ENCODE results near the gene PI4K2B. TPM values are rescaled to one million over a fixed set of nuclear protein-coding genes. Genes with fewer than 3 reads are reported as not detected.
"Not testable (repeated sequence)": the region's sequence is repeated elsewhere in the genome, so short reads cannot be mapped to it uniquely, and the experiment has no call there.

The PI4K2B gene
- total RNA-seq, 1 experiment from 2014 or later, result 13.3 TPM

GRCh38 chr4:25235401-25235800 is 1.6 kb downstream of the PI4K2B start:
- Histone ChIP-seq H3K9ac (ENCODE audit: low read length) (peak overlapping the region; percentile 83), H3K4me3 (ENCODE audit: low read length) (peak overlapping the region; percentile 88), H3K9me3 (ENCODE audit: low read length) (0 out of 2 replicates have a peak, but pooled peaks cover 2% of the 10 kb centered on the region), H3K27me3 (ENCODE audit: low read length) (no peaks in the 10 kb centered on the region), H3K4me1 (ENCODE audit: insufficient read depth, low read length) (no peaks in the 10 kb centered on the region), H3K36me3 (ENCODE audit: low read depth, low read length) (0 out of 2 replicates have a peak, but pooled peaks cover 5% of the 10 kb centered on the region), H4K20me1 (ENCODE audit: low read length) (no peaks in the 10 kb centered on the region), H3K79me2 (ENCODE audit: low read length) (peaks cover 36% of the 10 kb centered on the region), H2AFZ (ENCODE audit: low read length) (peak overlapping the region; percentile 89), H3K27ac (ENCODE audit: low read length) (no peak overlapping the region), H3K9me2 (replicated peaks; ENCODE audit: low read length) (no peaks in the 10 kb centered on the region), H3K4me2 (ENCODE audit: low read length) (peak overlapping the region; percentile 87), H3F3A (ENCODE audit: low read length, unreplicated experiment) (no peaks in the 10 kb centered on the region)
- POLR2A ChIA-PET (ENCODE audit: unreplicated experiment), result no interaction called here
- TF ChIP-seq, protein P1, sequence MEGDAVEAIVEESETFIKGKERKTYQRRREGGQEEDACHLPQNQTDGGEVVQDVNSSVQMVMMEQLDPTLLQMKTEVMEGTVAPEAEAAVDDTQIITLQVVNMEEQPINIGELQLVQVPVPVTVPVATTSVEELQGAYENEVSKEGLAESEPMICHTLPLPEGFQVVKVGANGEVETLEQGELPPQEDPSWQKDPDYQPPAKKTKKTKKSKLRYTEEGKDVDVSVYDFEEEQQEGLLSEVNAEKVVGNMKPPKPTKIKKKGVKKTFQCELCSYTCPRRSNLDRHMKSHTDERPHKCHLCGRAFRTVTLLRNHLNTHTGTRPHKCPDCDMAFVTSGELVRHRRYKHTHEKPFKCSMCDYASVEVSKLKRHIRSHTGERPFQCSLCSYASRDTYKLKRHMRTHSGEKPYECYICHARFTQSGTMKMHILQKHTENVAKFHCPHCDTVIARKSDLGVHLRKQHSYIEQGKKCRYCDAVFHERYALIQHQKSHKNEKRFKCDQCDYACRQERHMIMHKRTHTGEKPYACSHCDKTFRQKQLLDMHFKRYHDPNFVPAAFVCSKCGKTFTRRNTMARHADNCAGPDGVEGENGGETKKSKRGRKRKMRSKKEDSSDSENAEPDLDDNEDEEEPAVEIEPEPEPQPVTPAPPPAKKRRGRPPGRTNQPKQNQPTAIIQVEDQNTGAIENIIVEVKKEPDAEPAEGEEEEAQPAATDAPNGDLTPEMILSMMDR (conservative IDR thresholded peaks at IDR 0.05; ENCODE audit: low read depth, low read length), result no peak
- TF ChIP-seq EZH2phosphoT487 (IDR thresholded peaks at IDR 0.05; ENCODE audit: borderline replicate concordance, low read length) (no peak), EZH2 (IDR thresholded peaks at IDR 0.05; ENCODE audit: low read length, unreplicated experiment) (no peak)
- no TSS peak for BruUV-seq (replicated peaks)
- no peak for DNase-seq
- CTCF ChIA-PET, result interaction anchor here (0.7 to 2.0 kb wide), 3 partner anchors 22 to 132 kb away, joined by 3 to 7 read pairs (median 3); partner anchors contain the start of gene ZCCHC4
- no peak for ATAC-seq
- intact Hi-C loops (cut with micrococcal nuclease), result loop anchor here (1.0 kb wide), 1 partner anchor 132 kb away; no protein-coding TSS in a partner anchor

GRCh38 chr4:25236030-25236429 is 2.2 kb downstream of the PI4K2B start:
- H3K9me2 ChIP-seq (replicated peaks; ENCODE audit: low read length); H3K4me1 ChIP-seq (ENCODE audit: insufficient read depth, low read length); BruUV-seq (replicated peaks); ATAC-seq; DNase-seq; POLR2A ChIA-PET (ENCODE audit: unreplicated experiment); H3K9ac ChIP-seq (ENCODE audit: low read length); H3F3A ChIP-seq (ENCODE audit: low read length, unreplicated experiment); H3K27me3 ChIP-seq (ENCODE audit: low read length); intact Hi-C loops (cut with micrococcal nuclease); H4K20me1 ChIP-seq (ENCODE audit: low read length); H2AFZ ChIP-seq (ENCODE audit: low read length); H3K27ac ChIP-seq (ENCODE audit: low read length); H3K9me3 ChIP-seq (ENCODE audit: low read length); H3K36me3 ChIP-seq (ENCODE audit: low read depth, low read length): not testable (repeated sequence)
- CTCF ChIA-PET, result interaction anchor here (0.7 to 2.0 kb wide), 3 partner anchors 21 to 131 kb away, joined by 3 to 7 read pairs (median 3); partner anchors contain the start of gene ZCCHC4
- peaks cover 36% of the 10 kb centered on the region for H3K79me2 ChIP-seq (ENCODE audit: low read length)
- H3K4me3 ChIP-seq (ENCODE audit: low read length), result peak overlapping the region; percentile 88
- peak overlapping the region; percentile 87 for H3K4me2 ChIP-seq (ENCODE audit: low read length)

GRCh38 chr4:25236971-25237370 is 3.1 kb downstream of the PI4K2B start:
- no peaks in the 10 kb centered on the region for H4K20me1 ChIP-seq (ENCODE audit: low read length)
- DNase-seq, result no peak
- ChIA-PET POLR2A (ENCODE audit: unreplicated experiment) (no interaction called here), CTCF (no interaction called here)
- no TSS peak for BruUV-seq (replicated peaks)
- no peak overlapping the region for H3K4me3 ChIP-seq (ENCODE audit: low read length)
- intact Hi-C loops (cut with micrococcal nuclease), result no loop called here
- H3K27me3 ChIP-seq (ENCODE audit: low read length), result no peaks in the 10 kb centered on the region
- no peak overlapping the region for H3K27ac ChIP-seq (ENCODE audit: low read length)
- no peaks in the 10 kb centered on the region for H3F3A ChIP-seq (ENCODE audit: low read length, unreplicated experiment)
- H3K9ac ChIP-seq (ENCODE audit: low read length), result no peak overlapping the region
- no peak overlapping the region for H2AFZ ChIP-seq (ENCODE audit: low read length)
- H3K4me1 ChIP-seq (ENCODE audit: insufficient read depth, low read length), result no peaks in the 10 kb centered on the region
- no peak overlapping the region for H3K4me2 ChIP-seq (ENCODE audit: low read length)
- ATAC-seq, result no peak
- no peaks in the 10 kb centered on the region for H3K9me2 ChIP-seq (replicated peaks; ENCODE audit: low read length)
- 0 out of 2 replicates have a peak, but pooled peaks cover 5% of the 10 kb centered on the region for H3K36me3 ChIP-seq (ENCODE audit: low read depth, low read length)
- peaks cover 36% of the 10 kb centered on the region for H3K79me2 ChIP-seq (ENCODE audit: low read length)
- TF ChIP-seq, protein P1 (conservative IDR thresholded peaks at IDR 0.05; ENCODE audit: low read depth, low read length), result no peak
- TF ChIP-seq EZH2 (IDR thresholded peaks at IDR 0.05; ENCODE audit: low read length, unreplicated experiment) (no peak), EZH2phosphoT487 (IDR thresholded peaks at IDR 0.05; ENCODE audit: borderline replicate concordance, low read length) (no peak)
- H3K9me3 ChIP-seq (ENCODE audit: low read length), result 0 out of 2 replicates have a peak, but pooled peaks cover 2% of the 10 kb centered on the region
